GM21381 (cell line): ENCODE results near the gene TMEM238L.
"Not testable (repeated sequence)": the region's sequence is repeated elsewhere in the genome, so short reads cannot be mapped to it uniquely, and the experiment has no call there.

Source experiments
- ATAC-seq: cut with Tn5 transposase; IDR thresholded peaks from one replicate; pipeline ENCODE4 v1.9.1; 2021; ENCODE audit warnings: mild to moderate bottlenecking, moderate library complexity; ENCODE audit not compliant: unreplicated experiment

TMEM238L gene

GRCh38 chr17:10803830-10804475 is at the start of gene TMEM238L:
Gene TMEM238L (minus strand): TSS chr17:10804099. CDS start chr17:10803963, 136 bp downstream.
- ATAC-seq: no peak

- not testable (repeated sequence) for ATAC-seq
Measured at GRCh38 chr17:10846636-10847035, 42.7 kb upstream of the TMEM238L start.

- no peak for ATAC-seq
Measured at GRCh38 chr17:10845388-10845751, 41.5 kb upstream of the TMEM238L start.

- ATAC-seq: peak; percentile 91
Measured at GRCh38 chr17:10844621-10845387, 40.9 kb upstream of the TMEM238L start.

- no peak for ATAC-seq
Measured at GRCh38 chr17:10843811-10844210, 39.9 kb upstream of the TMEM238L start.

- no peak for ATAC-seq
Measured at GRCh38 chr17:10842658-10843057, 38.8 kb upstream of the TMEM238L start.

- no peak for ATAC-seq
Measured at GRCh38 chr17:10838682-10839081, 34.8 kb upstream of the TMEM238L start.

- no peak for ATAC-seq
Measured at GRCh38 chr17:10837921-10838320, 34.0 kb upstream of the TMEM238L start, which contains the start of gene PIRT. Gene PIRT (minus strand): TSS chr17:10838087. CDS start chr17:10825645, 12,442 bp downstream.

GRCh38 chr17:10836966-10837590 is 33.2 kb upstream of the TMEM238L start:
- ATAC-seq: no peak

GRCh38 chr17:10836145-10836544 is 32.2 kb upstream of the TMEM238L start:
- no peak for ATAC-seq

- ATAC-seq: no peak
Measured at GRCh38 chr17:10831696-10832095, 27.8 kb upstream of the TMEM238L start.

- no peak for ATAC-seq
Measured at GRCh38 chr17:10827898-10828552, 24.1 kb upstream of the TMEM238L start.

GRCh38 chr17:10824874-10825273 is 21.0 kb upstream of the TMEM238L start:
- ATAC-seq: no peak

GRCh38 chr17:10821770-10822169 is 17.9 kb upstream of the TMEM238L start:
- no peak for ATAC-seq

- ATAC-seq: no peak
Measured at GRCh38 chr17:10821054-10821453, 17.2 kb upstream of the TMEM238L start.

- no peak for ATAC-seq
Measured at GRCh38 chr17:10815319-10815718, 11.4 kb upstream of the TMEM238L start.

- no peak for ATAC-seq
Measured at GRCh38 chr17:10814075-10814474, 10.2 kb upstream of the TMEM238L start.

- ATAC-seq: no peak
Measured at GRCh38 chr17:10812674-10813073, 8.8 kb upstream of the TMEM238L start.

GRCh38 chr17:10809605-10810004 is 5.7 kb upstream of the TMEM238L start:
- no peak for ATAC-seq

- ATAC-seq: no peak
Measured at GRCh38 chr17:10807704-10808128, 3.8 kb upstream of the TMEM238L start.

- ATAC-seq: no peak
Measured at GRCh38 chr17:10806545-10807262, 2.8 kb upstream of the TMEM238L start.
